IMR-90 (cell line): ENCODE data around the gene TAS2R16. TPM values are rescaled to one million over a fixed set of nuclear protein-coding genes. Genes with fewer than 3 reads are reported as not detected.
"Not testable (repeated sequence)": the region's sequence is repeated elsewhere in the genome, so short reads cannot be mapped to it uniquely, and the experiment has no call there.

Experiments
- ATAC-seq: fragments of 200-7000 bp; cut with Tn5 transposase; 2 replicates; pipeline ENCODE4 v1.9.1; 2020; ENCODE audit warnings: low read depth, mild to moderate bottlenecking, moderate library complexity
- BruUV-seq: library from RNA; stranded (reverse); fragments of 400-500 nt; replicated peaks from 2 replicates; lab custom pipeline; 2021; lab: Mats Ljungman, UMichigan
- CTCF ChIA-PET: fragments of 300-600 bp; formaldehyde crosslinking; extraction: SDS; loops from one replicate; lab custom pipeline; 2021; ENCODE audit warnings: antibody characterized with exemption; lab: Yijun Ruan, JAX
- POLR2A ChIA-PET: fragments of 300-600 bp; sonication (Branson Sonifier 250); formaldehyde crosslinking; loops from one replicate; lab custom pipeline; 2022; ENCODE audit warnings: antibody characterized with exemption; ENCODE audit not compliant: unreplicated experiment; lab: Charles Lee
- DNase-seq: peaks from one replicate; pipeline ENCODE4 v3.0.0; 2013
- H2AFZ ChIP-seq: replicated peaks from 2 replicates; pipeline ENCODE3; 2013; ENCODE audit warnings: low read length, mild to moderate bottlenecking; ENCODE audit not compliant: poor library complexity
- H2AK5ac ChIP-seq: 2 replicates; pipeline ENCODE4 v1.6.1; 2013; ENCODE audit warnings: low read depth, low read length, inconsistent platforms
- H2AK9ac ChIP-seq: replicated peaks from 2 replicates; pipeline ENCODE3; 2013; ENCODE audit warnings: mild to moderate bottlenecking, low read depth, low read length, moderate library complexity; ENCODE audit not compliant: poor library complexity
- H2BK120ac ChIP-seq: 2 replicates; pipeline ENCODE4 v1.6.1; 2013; ENCODE audit warnings: low read depth, low read length, inconsistent platforms
- H2BK15ac ChIP-seq: 3 replicates; pipeline ENCODE4 v1.6.1; 2013; ENCODE audit warnings: low read depth, low read length, inconsistent platforms
- H2BK20ac ChIP-seq: 2 replicates; pipeline ENCODE4 v1.6.1; 2013; ENCODE audit warnings: low read depth, mild to moderate bottlenecking, inconsistent platforms, low read length, moderate library complexity
- H2BK5ac ChIP-seq: 2 replicates; pipeline ENCODE4 v1.6.1; 2013; ENCODE audit warnings: mild to moderate bottlenecking, low read depth, low read length, inconsistent platforms; ENCODE audit not compliant: poor library complexity, severe bottlenecking
- H3K14ac ChIP-seq: replicated peaks from 2 replicates; pipeline ENCODE4 v1.6.1; 2013; ENCODE audit warnings: low read depth, low read length, inconsistent platforms
- H3K18ac ChIP-seq: 2 replicates; pipeline ENCODE4 v1.6.1; 2013; ENCODE audit warnings: low read depth, low read length, control low read depth
- H3K23ac ChIP-seq: 2 replicates; pipeline ENCODE4 v1.6.1; 2013; ENCODE audit warnings: low read depth, low read length, inconsistent platforms
- H3K27ac ChIP-seq: 2 replicates; pipeline ENCODE4 v1.5.1; 2013; ENCODE audit warnings: mild to moderate bottlenecking, control low read depth, low read length; ENCODE audit not compliant: insufficient read depth
- H3K27me3 ChIP-seq: 2 replicates; pipeline ENCODE4 v1.6.1; 2013; ENCODE audit warnings: low read length; ENCODE audit not compliant: control insufficient read depth, insufficient read depth
- H3K36me3 ChIP-seq: 2 replicates; pipeline ENCODE4 v1.6.1; 2013; ENCODE audit warnings: low read length, mixed read lengths; ENCODE audit not compliant: control insufficient read depth, insufficient read depth
- H3K4ac ChIP-seq: 2 replicates; pipeline ENCODE4 v1.6.1; 2013; ENCODE audit warnings: low read depth, low read length, inconsistent platforms
- H3K4me1 ChIP-seq: 2 replicates; pipeline ENCODE4 v1.6.1; 2013; ENCODE audit warnings: low read length, mixed read lengths; ENCODE audit not compliant: control insufficient read depth, insufficient read depth
- H3K4me2 ChIP-seq: 2 replicates; pipeline ENCODE4 v1.6.1; 2013; ENCODE audit warnings: low read depth, mild to moderate bottlenecking, control low read depth, low read length, moderate library complexity
- H3K4me3 ChIP-seq: 2 replicates; pipeline ENCODE4 v1.5.1; 2013; ENCODE audit warnings: low read depth, mild to moderate bottlenecking, control low read depth, low read length, moderate library complexity; ENCODE audit not compliant: insufficient read depth
- H3K56ac ChIP-seq: 2 replicates; pipeline ENCODE4 v1.6.1; 2013; ENCODE audit warnings: low read length, inconsistent platforms; ENCODE audit not compliant: insufficient read depth; ENCODE audit errors: extremely low read depth
- H3K79me1 ChIP-seq, 2 experiments: 2 replicates each; pipeline ENCODE4 v1.6.1; 2013; ENCODE audit warnings: low read length in 2 of 2, inconsistent platforms in 1 of 2, low read depth in 1 of 2
- H3K9ac ChIP-seq: 2 replicates; pipeline ENCODE4 v1.6.1; 2013; ENCODE audit warnings: low read depth, low read length, control low read depth
- H3K9me1 ChIP-seq: 2 replicates; pipeline ENCODE4 v1.6.1; 2013; ENCODE audit warnings: low read length, inconsistent platforms; ENCODE audit not compliant: insufficient read depth
- H3K9me3 ChIP-seq: 2 replicates; pipeline ENCODE4 v1.6.1; 2013; ENCODE audit warnings: low read length; ENCODE audit not compliant: control insufficient read depth, insufficient read depth
- H4K20me1 ChIP-seq: 2 replicates; pipeline ENCODE4 v1.6.1; 2013; ENCODE audit warnings: low read length, inconsistent platforms; ENCODE audit not compliant: insufficient read depth
- H4K5ac ChIP-seq: 2 replicates; pipeline ENCODE4 v1.6.1; 2013; ENCODE audit warnings: mild to moderate bottlenecking, low read depth, low read length, control low read depth
- H4K8ac ChIP-seq, 2 experiments: 2 replicates each; pipeline ENCODE4 v1.6.1; 2013; ENCODE audit warnings: low read depth in 2 of 2, low read length in 2 of 2, control low read depth in 1 of 2, inconsistent platforms in 1 of 2
- H4K91ac ChIP-seq: 2 replicates; pipeline ENCODE4 v1.6.1; 2013; ENCODE audit warnings: low read depth, low read length, inconsistent platforms; ENCODE audit not compliant: insufficient read depth
- CEBPB ChIP-seq: IDR thresholded peaks from 2 replicates; pipeline ENCODE4 v1.6.1; 2012; ENCODE audit warnings: low read depth, low read length, improper control_type of control experiment
- MXI1 ChIP-seq: IDR thresholded peaks from 2 replicates; pipeline ENCODE4 v1.6.1; 2012; ENCODE audit warnings: low read depth, mild to moderate bottlenecking, low read length, moderate library complexity, borderline replicate concordance
- SMC3 ChIP-seq: fragments of 150-350 bp; IDR thresholded peaks from 2 replicates; pipeline ENCODE4 v1.6.1; 2016; ENCODE audit warnings: low read depth, mild to moderate bottlenecking, antibody characterized with exemption, low read length, moderate library complexity
- WGBS, 2 experiments: methylation state at CpG; one replicate each; pipeline versions ENCODE4 v1.1.5 to v1.1.7; 2013; ENCODE audit warnings: missing lambda C conversion rate in 2 of 2; ENCODE audit not compliant: insufficient read length in 1 of 2; ENCODE audit errors: extremely low coverage in 2 of 2; 5-methylcytosine and 5-hydroxymethylcytosine counted together
- dilution Hi-C: fragments of 300-500 bp; cut with HindIII; formaldehyde crosslinking; loops from one replicate; pipeline ENCODE4 v1.14.3; 2018; ENCODE audit warnings: low sequenced_read_pairs; ENCODE audit not compliant: unreplicated experiment
- in situ Hi-C: fragments of 300-500 bp; cut with MboI; formaldehyde crosslinking; loops from 3 replicates; pipeline ENCODE4 v1.14.3; 2019; ENCODE audit warnings: low sequenced_read_pairs, inconsistent platforms, mixed read lengths
- intact Hi-C: fragments of 100-400 bp; cut with micrococcal nuclease; formaldehyde crosslinking; loops from 2 replicates; pipeline ENCODE4 v1.10.0; 2022
- polyA plus RNA-seq, 3 experiments: library from polyadenylated mRNA; depleted of rRNA; stranded (reverse); fragments of >200 nt; gene quantifications; 2 replicates each; pipeline ENCODE4 v1.2.3, GENCODE V29; 2012; ENCODE audit warnings: low replicate concordance in 1 of 3
- total RNA-seq: library from RNA; depleted of rRNA; stranded (reverse); fragments of >200 nt; gene quantifications from 2 replicates; pipeline ENCODE4 v1.2.3, GENCODE V29; 2012

TAS2R16 gene
- total and polyA plus RNA-seq, 2 of the 4 experiments (the other 2 are of a cell fraction): not detected

DNA sequence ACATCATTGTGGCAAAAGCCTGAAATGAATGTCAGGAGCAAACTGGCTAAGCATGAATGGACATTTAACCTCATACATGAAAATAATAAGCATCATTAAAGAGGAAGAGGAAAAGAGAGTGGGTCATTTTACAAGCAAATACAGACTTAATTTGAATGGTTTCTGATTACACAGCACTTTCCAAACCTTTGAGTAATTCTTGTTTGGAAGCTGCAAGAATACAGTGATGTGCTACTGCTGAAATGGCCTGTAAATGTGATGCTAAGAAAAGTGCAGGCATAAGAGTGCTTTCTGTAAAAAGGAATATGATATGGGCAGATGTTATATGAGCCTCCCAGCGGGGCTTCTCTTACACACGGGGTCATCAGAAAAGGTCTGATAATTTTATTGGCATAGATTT, 30.2 kb downstream of the TAS2R16 start:
- dilution Hi-C loops: no loop called here
- H3K4ac ChIP-seq: no peak overlapping the region
- no peaks in the 10 kb centered on the region for H3K79me1 ChIP-seq
- WGBS, 2 experiments: no CpG with 5 or more reads among the region's 2 CpGs
- H3K9ac ChIP-seq: no peak overlapping the region
- ATAC-seq: no peak
- no peak overlapping the region for H4K8ac ChIP-seq
- in situ Hi-C loops: no loop called here
- TF ChIP-seq SMC3 (no peak), CEBPB (no peak), MXI1 (no peak)
- no peak overlapping the region for H3K4me3 ChIP-seq
- ChIA-PET CTCF (no interaction called here), POLR2A (no interaction called here)
- no peak overlapping the region for H3K56ac ChIP-seq
- H3K36me3 ChIP-seq: no peaks in the 10 kb centered on the region
- no peak overlapping the region for H2BK20ac ChIP-seq
- no peaks in the 10 kb centered on the region for H3K27me3 ChIP-seq
- no peaks in the 10 kb centered on the region for H3K9me1 ChIP-seq
- H2BK15ac ChIP-seq: no peak overlapping the region
- no peak overlapping the region for H4K5ac ChIP-seq
- DNase-seq: no peak
- H3K4me2 ChIP-seq: no peak overlapping the region
- no peak overlapping the region for H2AK9ac ChIP-seq
- no TSS peak for BruUV-seq
- H3K4me1 ChIP-seq: no peaks in the 10 kb centered on the region
- no peak overlapping the region for H2BK120ac ChIP-seq
- H3K18ac ChIP-seq: no peak overlapping the region
- intact Hi-C loops: no loop called here
- H3K27ac ChIP-seq: no peak overlapping the region
- H2AFZ ChIP-seq: no peak overlapping the region
- no peak overlapping the region for H2AK5ac ChIP-seq
- H3K14ac ChIP-seq: no peak overlapping the region
- no peaks in the 10 kb centered on the region for H4K20me1 ChIP-seq
- no peaks in the 10 kb centered on the region for H3K9me3 ChIP-seq
- H4K91ac ChIP-seq: no peak overlapping the region
- no peak overlapping the region for H2BK5ac ChIP-seq
- no peak overlapping the region for H3K23ac ChIP-seq

DNA sequence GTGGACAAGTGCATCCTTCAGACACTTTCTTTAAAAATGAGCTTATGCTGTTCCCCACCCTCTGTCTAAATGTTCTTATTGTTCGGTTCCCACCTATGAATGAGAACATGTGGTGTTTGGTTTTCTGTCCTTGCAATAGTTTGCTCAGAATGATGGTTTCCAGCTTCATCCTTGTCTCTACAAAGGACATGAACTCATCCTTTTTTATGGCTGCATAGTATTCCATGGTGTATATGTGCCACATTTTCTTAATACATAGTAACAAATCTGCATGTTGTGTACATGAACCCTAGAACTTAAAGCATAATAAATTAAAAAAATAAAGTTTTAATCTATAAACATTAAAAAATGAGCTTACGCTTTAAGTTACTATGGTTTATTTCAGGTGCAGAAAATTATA, 41.8 kb downstream of the TAS2R16 start:
- in situ Hi-C loops, H3K56ac ChIP-seq, H3K27ac ChIP-seq, H2BK20ac ChIP-seq, DNase-seq, H3K36me3 ChIP-seq, H3K27me3 ChIP-seq, H4K5ac ChIP-seq, H3K4me1 ChIP-seq, ATAC-seq, H2AFZ ChIP-seq, H4K8ac ChIP-seq, H3K14ac ChIP-seq, H3K9me3 ChIP-seq, H3K9me1 ChIP-seq, H3K18ac ChIP-seq, intact Hi-C loops, POLR2A ChIA-PET, H3K9ac ChIP-seq, H2AK5ac ChIP-seq, H2BK5ac ChIP-seq, H3K4ac ChIP-seq, H3K4me3 ChIP-seq, H2AK9ac ChIP-seq, H2BK15ac ChIP-seq, BruUV-seq, H3K79me1 ChIP-seq, H3K4me2 ChIP-seq, H2BK120ac ChIP-seq, H4K91ac ChIP-seq, H3K23ac ChIP-seq, dilution Hi-C loops, H4K20me1 ChIP-seq: not testable (repeated sequence)
- no CpG with 5 or more reads among the region's 2 CpGs for WGBS, 2 experiments
- CTCF ChIA-PET: interaction anchor here (0.6 kb wide), 1 partner anchor 18 kb away, joined by 3 read pairs; no protein-coding TSS in a partner anchor
